Rectal smooth muscle tissue (tissue), 1 donor: ENCODE results near the gene ITIH4.

Experiments used
- H3K27ac ChIP-seq: one replicate; pipeline ENCODE4 v1.7.0; 2013; ENCODE audit warnings: low read depth, low read length, inconsistent platforms
- H3K27me3 ChIP-seq: one replicate; pipeline ENCODE4 v1.7.0; 2013; ENCODE audit warnings: low read length; ENCODE audit not compliant: control insufficient read depth, insufficient read depth
- H3K36me3 ChIP-seq: one replicate; pipeline ENCODE4 v1.7.0; 2013; ENCODE audit warnings: low read length; ENCODE audit not compliant: control insufficient read depth, insufficient read depth
- H3K4me1 ChIP-seq: one replicate; pipeline ENCODE4 v1.7.0; 2013; ENCODE audit warnings: low read length; ENCODE audit not compliant: control insufficient read depth, insufficient read depth
- H3K4me3 ChIP-seq: one replicate; pipeline ENCODE4 v1.7.0; 2013; ENCODE audit warnings: low read length
- H3K9ac ChIP-seq: one replicate; pipeline ENCODE4 v1.7.0; 2013; ENCODE audit warnings: low read length

Gene ITIH4

DNA sequence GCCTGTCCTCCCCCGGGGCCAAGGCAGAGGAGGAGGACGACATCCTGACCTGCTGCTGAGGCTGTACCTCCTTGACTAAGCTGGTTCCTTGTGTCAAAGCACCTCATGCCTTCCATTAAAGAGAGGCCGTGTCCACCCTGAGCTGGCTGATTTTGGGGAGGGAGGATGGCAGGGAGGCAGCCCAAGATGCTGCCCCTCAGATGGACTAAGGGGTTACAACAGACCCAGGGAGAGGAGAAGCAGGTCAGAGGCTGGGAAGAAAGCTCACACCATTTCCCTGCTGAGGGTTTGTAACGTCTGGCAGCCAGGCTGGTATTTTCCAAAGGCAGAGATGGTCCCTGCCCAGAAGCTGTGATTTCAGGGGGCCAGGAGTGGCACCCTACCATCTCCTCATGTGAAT lies 38.5 kb downstream of the ITIH4 start:
- Histone ChIP-seq H3K36me3 (no peaks in the 10 kb centered on the region), H3K4me3 (no peak overlapping the region), H3K27ac (no peak overlapping the region)

DNA sequence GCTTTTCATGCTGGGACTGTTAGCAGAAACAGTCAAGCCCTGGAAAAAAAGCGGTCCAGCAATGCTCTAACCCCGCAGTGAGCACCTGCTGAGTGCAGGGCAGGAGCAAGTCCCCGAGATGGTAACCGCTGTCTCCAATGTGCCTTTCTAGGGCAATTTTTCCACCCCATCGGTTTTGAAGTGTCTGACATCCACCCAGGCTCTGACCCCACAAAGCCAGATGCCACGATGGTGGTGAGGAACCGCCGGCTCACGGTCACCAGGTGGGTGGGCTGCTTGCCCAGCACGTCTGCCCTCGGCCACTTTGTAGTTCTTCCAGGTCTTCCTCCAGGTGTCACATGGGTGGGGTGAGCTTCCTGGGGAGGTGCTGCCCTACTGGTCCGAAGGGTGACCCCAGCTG lies 39.1 kb downstream of the ITIH4 start:
- H3K9ac ChIP-seq, result no peak overlapping the region
- no peak overlapping the region for H3K27ac ChIP-seq
- H3K4me3 ChIP-seq, result no peak overlapping the region
- no peaks in the 10 kb centered on the region for H3K36me3 ChIP-seq
- no peaks in the 10 kb centered on the region for H3K27me3 ChIP-seq
- H3K4me1 ChIP-seq, result no peaks in the 10 kb centered on the region

More for the DNA sequence above, 38.5 kb downstream of the ITIH4 start:
- no peaks in the 10 kb centered on the region for H3K27me3 ChIP-seq
- no peak overlapping the region for H3K9ac ChIP-seq
- no peaks in the 10 kb centered on the region for H3K4me1 ChIP-seq

DNA sequence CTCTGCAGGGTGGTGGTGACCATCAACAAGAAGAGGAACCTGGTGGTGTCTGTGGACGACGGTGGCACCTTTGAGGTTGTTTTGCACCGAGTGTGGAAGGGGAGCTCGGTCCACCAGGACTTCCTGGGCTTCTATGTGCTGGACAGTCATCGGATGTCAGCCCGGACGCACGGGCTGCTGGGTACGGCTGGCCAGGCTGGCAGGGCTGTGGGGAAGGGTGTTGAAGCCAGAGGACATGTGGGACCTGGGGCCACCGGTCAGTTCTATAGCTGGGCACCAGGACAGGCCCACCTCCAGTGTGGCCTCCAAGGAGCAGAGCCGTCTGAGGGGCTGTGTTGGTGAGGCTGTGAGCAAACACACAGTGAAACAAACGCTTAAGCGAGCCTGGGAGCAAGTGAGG lies 39.7 kb downstream of the ITIH4 start:
- Histone ChIP-seq H3K27me3 (no peaks in the 10 kb centered on the region), H3K4me3 (no peak overlapping the region), H3K9ac (no peak overlapping the region), H3K4me1 (no peaks in the 10 kb centered on the region), H3K27ac (no peak overlapping the region), H3K36me3 (no peaks in the 10 kb centered on the region)

DNA sequence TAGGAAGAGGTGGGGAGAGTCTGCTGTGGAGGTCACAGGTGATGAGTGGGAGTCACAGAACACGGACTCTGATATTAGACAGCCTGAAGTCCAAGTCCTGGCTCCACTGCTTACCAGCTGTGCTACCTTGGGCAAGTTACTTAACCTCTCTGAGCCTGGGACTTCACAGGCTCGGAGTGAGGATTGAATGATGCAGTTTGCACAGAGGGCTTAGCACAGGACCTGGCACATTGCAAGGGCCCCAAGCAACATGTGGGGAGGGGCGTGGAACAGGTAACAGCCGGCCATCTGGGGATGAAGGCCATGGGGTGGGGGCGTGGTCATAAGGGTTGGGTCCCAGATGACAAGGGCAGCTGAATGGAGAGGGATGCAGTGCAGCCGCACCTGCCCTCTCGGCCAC lies 40.1 kb downstream of the ITIH4 start:
- no peak overlapping the region for H3K27ac ChIP-seq
- H3K27me3 ChIP-seq, result no peaks in the 10 kb centered on the region

DNA sequence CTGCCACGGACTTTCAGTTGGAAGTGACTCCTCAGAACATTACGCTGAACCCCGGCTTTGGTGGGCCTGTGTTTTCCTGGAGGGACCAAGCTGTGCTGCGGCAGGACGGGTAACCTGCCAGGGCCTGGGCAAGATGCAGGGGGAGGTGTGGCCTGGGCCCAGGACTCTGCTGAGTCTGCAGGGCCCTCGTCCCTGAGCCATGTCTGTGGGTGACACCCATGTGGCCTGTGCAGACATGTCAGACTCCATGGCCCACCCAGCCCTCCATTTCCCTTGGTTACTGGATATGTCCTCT lies 40.8 kb downstream of the ITIH4 start:
- no peaks in the 10 kb centered on the region for H3K4me1 ChIP-seq
- no peaks in the 10 kb centered on the region for H3K36me3 ChIP-seq
- H3K27ac ChIP-seq, result no peak overlapping the region
- no peak overlapping the region for H3K4me3 ChIP-seq
- no peak overlapping the region for H3K9ac ChIP-seq
- no peaks in the 10 kb centered on the region for H3K27me3 ChIP-seq

More for the DNA sequence above, 40.1 kb downstream of the ITIH4 start:
- Histone ChIP-seq H3K9ac (no peak overlapping the region), H3K4me1 (no peaks in the 10 kb centered on the region), H3K36me3 (no peaks in the 10 kb centered on the region), H3K4me3 (no peak overlapping the region)

DNA sequence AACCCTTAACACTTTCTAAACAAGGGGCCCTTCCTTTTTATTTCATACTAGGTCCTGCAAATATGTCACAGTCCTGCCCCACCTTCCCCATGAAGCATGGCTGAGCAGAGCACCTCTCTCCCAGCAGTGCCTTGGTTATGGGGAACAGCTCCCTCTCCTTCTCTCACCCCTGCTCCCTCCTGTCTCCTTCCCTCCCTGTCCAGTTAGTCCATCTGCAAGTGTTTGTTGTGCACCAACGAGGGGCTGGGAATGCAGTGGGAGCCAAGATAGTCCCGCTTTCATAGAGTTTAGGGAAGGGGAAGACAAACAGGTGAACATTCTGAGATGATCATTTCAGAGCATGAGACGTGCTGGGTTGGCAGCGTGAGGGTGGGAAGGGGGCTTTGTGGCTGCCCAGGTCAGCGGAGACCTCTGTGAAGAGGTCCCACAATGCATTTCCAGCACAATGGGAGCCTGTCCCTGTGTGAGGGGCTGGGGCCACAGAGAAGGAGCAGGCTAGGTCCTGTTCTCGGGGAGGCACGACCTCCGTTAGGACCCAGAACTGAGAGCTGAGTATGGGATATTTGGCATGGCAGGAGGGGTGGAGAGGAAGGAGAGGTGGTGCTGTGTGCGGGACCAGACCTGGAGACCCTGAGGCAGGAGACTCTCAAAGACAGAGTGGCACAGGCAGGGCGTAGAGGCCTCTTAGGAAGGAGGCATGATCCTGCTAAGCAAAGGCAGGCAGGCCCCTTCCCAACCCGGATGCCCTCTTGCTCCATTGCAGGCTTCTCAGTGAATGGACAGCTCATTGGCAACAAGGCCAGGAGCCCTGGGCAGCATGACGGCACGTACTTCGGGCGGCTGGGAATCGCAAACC lies 41.4 kb downstream of the ITIH4 start:
- Histone ChIP-seq H3K36me3 (no peaks in the 10 kb centered on the region), H3K27ac (no peak overlapping the region), H3K4me1 (no peaks in the 10 kb centered on the region), H3K9ac (no peak overlapping the region), H3K4me3 (no peak overlapping the region), H3K27me3 (no peaks in the 10 kb centered on the region)

DNA sequence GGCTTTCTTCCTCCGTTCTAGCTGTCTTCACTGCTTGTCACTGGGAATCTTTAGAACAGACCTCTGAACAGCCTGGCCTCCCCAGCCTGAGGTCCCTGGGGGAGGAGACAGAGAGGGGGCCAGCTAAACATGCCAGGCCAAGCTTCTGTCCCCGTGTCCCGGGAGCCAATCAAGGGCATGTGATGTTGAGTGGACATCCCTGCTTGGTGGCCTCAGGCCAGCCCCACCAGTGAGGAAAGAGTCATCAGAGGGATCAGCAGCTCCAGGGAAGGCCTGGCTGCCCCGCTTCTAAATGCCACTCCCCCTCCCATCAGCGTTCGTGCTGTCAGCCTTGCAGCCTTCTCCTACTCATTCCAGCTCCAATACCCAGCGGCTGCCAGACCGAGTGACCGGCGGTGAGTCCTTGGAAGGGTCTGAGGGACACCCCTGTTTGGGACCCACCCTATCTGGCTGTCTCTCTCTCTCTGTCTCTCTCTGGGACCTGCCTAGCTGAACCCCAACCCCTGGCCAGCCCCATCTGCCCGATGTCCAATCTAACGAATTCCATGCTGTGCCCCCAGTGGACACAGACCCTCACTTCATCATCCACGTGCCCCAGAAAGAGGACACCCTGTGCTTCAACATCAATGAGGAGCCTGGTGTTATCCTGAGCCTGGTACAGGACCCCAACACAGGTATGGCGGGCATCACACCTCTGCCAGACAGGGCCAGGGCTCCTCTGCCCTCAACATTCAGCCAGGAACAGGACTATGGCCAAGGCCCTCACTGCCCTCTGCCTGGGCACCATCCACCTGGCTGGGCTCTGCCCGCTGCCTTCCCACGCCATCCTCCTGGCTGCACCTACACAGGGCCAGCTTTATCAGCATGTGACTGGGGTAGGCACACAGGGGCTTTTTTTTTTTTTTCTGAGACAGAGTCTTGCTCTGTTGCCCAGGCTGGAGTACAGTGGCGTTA lies 42.5 kb downstream of the ITIH4 start:
- Histone ChIP-seq H3K27me3 (no peaks in the 10 kb centered on the region), H3K9ac (no peak overlapping the region), H3K4me3 (no peak overlapping the region), H3K27ac (no peak overlapping the region), H3K36me3 (no peaks in the 10 kb centered on the region), H3K4me1 (no peaks in the 10 kb centered on the region)

DNA sequence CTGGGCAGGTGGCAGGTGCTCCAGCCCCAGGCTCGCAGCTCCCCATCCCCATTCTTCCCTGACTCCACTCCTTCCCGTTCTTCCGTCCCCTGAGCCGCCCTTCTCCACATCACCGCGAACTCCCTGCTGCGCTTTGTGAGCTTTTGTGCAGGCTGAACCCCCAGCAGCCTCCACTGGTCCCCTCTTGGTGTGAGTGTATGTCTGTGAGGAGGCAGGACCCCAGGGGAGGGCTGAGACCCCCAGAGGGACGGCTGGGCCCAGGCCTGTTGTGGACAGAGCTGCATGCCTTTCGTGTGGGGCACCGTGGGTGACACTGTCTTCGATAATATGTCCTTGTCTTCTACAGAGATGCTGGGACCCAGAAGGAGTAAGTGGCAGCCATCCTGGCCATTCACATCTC lies 43.2 kb downstream of the ITIH4 start:
- Histone ChIP-seq H3K4me1 (no peaks in the 10 kb centered on the region), H3K27ac (no peak overlapping the region), H3K4me3 (no peak overlapping the region), H3K27me3 (no peaks in the 10 kb centered on the region), H3K36me3 (no peaks in the 10 kb centered on the region), H3K9ac (no peak overlapping the region)

DNA sequence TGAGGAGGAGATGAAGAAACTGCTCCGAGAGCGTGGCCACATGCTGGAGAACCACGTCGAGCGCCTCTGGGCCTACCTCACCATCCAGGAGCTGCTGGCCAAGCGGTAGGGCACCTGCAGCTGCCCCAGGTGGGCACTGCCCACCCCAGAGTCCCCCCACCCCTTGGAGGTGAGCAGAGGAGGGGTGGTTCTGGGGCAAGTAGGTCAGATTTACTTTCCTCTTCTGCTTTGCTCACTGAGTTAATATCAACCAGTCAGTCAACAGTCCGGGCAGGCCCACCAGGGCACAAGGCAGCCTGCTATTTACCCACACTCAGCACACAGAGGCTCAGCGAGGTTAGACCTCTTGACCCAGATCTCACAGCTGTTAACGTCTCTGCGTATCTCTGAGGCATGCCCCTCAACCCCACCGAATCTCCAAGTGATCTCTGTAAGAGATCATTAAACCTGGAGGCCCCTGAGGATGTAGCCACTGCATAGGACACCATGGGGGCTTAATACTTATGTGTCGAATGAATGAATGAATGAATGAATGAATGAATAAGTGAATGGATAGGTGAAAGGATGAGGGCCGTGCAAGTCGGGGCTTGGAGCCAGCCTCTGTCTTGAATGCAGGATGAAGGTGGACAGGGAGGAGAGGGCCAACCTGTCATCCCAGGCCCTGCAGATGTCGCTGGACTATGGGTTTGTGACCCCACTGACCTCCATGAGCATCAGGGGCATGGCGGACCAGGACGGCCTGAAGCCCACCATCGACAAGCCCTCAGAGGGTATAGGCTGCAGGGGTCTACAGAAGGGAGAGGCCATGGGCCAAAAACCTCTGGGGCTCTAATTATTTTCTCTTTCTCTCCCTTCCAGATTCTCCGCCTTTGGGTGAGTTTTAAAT lies 43.9 kb downstream of the ITIH4 start:
- no peak overlapping the region for H3K9ac ChIP-seq
- H3K27ac ChIP-seq, result no peak overlapping the region
- H3K27me3 ChIP-seq, result no peaks in the 10 kb centered on the region
- H3K4me1 ChIP-seq, result no peaks in the 10 kb centered on the region
- no peaks in the 10 kb centered on the region for H3K36me3 ChIP-seq
- no peak overlapping the region for H3K4me3 ChIP-seq

DNA sequence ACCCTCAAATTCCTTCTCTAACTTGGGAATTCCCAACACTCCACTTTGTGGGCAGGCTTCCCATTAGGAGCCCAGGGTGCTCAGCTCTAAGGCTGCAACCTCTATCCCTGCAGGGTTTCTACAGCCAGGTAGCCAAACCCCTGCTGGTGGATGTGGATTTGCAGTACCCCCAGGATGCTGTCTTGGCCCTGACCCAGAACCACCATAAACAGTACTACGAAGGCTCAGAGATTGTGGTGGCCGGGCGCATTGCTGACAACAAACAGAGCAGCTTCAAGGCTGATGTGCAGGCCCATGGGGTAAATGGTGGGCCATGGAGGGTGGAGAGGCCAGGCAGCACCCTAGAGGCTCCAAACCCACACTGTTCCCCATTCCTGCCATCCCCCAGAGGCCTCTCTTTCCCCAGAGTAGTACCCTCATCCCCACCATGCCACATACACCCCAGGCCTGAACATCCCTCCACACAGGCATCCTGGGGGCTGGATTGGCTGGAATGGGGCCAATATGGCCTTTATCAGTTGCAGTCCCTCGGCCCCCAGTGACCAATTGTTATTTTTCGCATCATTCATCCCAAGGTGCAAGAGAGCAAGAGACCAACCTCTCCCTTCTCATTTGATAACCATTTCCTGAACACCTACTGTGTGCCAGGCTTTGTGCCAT lies 45.4 kb downstream of the ITIH4 start:
- H3K27me3 ChIP-seq, result no peaks in the 10 kb centered on the region
- no peaks in the 10 kb centered on the region for H3K36me3 ChIP-seq
- no peaks in the 10 kb centered on the region for H3K4me1 ChIP-seq
- no peak overlapping the region for H3K9ac ChIP-seq
- no peak overlapping the region for H3K27ac ChIP-seq
- H3K4me3 ChIP-seq, result no peak overlapping the region

DNA sequence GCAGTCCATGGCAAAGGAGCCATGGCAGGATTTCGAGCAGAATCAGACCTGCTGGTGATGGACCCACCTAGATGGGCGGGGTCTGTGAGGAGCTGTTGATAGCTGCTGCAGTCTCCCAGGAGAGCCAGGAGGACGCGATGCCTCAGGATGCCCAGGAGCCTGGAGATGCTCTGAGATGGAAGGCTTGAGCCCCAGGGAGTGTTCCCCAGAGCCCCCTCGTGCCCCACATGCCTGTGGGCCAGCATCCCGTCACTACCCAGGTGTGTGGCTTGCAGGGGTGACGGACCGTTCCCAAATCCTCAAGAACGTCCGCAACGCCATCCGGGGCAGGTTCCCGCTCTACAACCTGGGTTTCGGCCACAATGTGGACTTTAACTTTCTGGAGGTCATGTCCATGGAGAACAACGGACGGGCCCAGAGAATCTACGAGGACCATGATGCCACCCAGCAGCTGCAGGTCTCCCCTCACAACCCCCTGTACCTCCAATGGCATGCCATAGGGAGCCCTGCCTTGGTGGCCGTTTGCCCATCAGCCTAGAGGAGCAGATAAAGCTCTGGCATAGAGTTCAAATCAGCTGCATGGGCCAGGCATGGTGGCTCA lies 46.4 kb downstream of the ITIH4 start:
- no peaks in the 10 kb centered on the region for H3K4me1 ChIP-seq
- H3K27me3 ChIP-seq, result peaks cover 3% of the 10 kb centered on the region
- H3K9ac ChIP-seq, result no peak overlapping the region
- no peaks in the 10 kb centered on the region for H3K36me3 ChIP-seq
- no peak overlapping the region for H3K4me3 ChIP-seq
- no peak overlapping the region for H3K27ac ChIP-seq
